WTC11 (cell line): ENCODE data around the gene CYP4A22. TPM values are rescaled to one million over a fixed set of nuclear protein-coding genes. Genes with fewer than 3 reads are reported as not detected.
A peak's percentile ranks its signal among the peaks of the same experiment; 100 is the strongest.
"Not testable (repeated sequence)": the region's sequence is repeated elsewhere in the genome, so short reads cannot be mapped to it uniquely, and the experiment has no call there.

Source experiments
- ATAC-seq: fragments of 200-7000 bp; cut with Tn5 transposase; 2 replicates; pipeline ENCODE4 v1.10.0; 2021; ENCODE audit warnings: mild to moderate bottlenecking, moderate library complexity
- CTCF ChIA-PET: fragments of 300-600 bp; sonication (Branson Sonifier 250); formaldehyde crosslinking; loops from one replicate; lab custom pipeline; 2021; ENCODE audit warnings: antibody characterized with exemption; lab: Charles Lee
- POLR2A ChIA-PET: fragments of 350-600 bp; sonication (Branson Sonifier 250); formaldehyde crosslinking; loops from one replicate; lab custom pipeline; 2021; ENCODE audit warnings: antibody characterized with exemption; lab: Charles Lee
- DNase-seq: peaks from one replicate; pipeline ENCODE4 v3.0.0; 2021; ENCODE audit warnings: low spot score
- H3K27ac Mint-ChIP-seq: 2 replicates; pipeline ENCODE4 v1.8.0; 2021; ENCODE audit warnings: mixed read lengths
- H3K27me3 Mint-ChIP-seq: 2 replicates; pipeline ENCODE4 v1.8.0; 2021; ENCODE audit warnings: low read depth, mild to moderate bottlenecking, moderate library complexity, mixed read lengths
- H3K36me3 Mint-ChIP-seq: 2 replicates; pipeline ENCODE4 v1.8.0; 2021; ENCODE audit warnings: mixed read lengths
- H3K4me1 Mint-ChIP-seq: 2 replicates; pipeline ENCODE4 v1.8.0; 2022; ENCODE audit warnings: mixed read lengths
- H3K4me3 Mint-ChIP-seq: 2 replicates; pipeline ENCODE4 v1.8.0; 2021; ENCODE audit warnings: mild to moderate bottlenecking, moderate library complexity, mixed read lengths
- H3K9me3 Mint-ChIP-seq: 2 replicates; pipeline ENCODE4 v1.8.0; 2021; ENCODE audit warnings: mixed read lengths
- CTCF ChIP-seq: fragments of 200-600 bp; IDR thresholded peaks from 2 replicates; pipeline ENCODE4 v1.8.0; 2022; ENCODE audit warnings: antibody characterized with exemption
- ETV6 ChIP-seq: sonication (generic); formaldehyde crosslinking; IDR thresholded peaks from 2 replicates; pipeline ENCODE4 v1.8.1; 2022; ENCODE audit warnings: mild to moderate bottlenecking, missing genetic modification reagents
- FOXK1 ChIP-seq: sonication (generic); formaldehyde crosslinking; IDR thresholded peaks from 2 replicates; pipeline ENCODE4 v1.8.0; 2022; ENCODE audit warnings: mild to moderate bottlenecking, moderate library complexity, missing genetic modification reagents
- FOXP4 ChIP-seq: sonication (generic); formaldehyde crosslinking; IDR thresholded peaks from 2 replicates; pipeline ENCODE4 v1.8.0; 2022; ENCODE audit warnings: mild to moderate bottlenecking, missing genetic modification reagents
- GTF2I ChIP-seq: fragments of 250-450 bp; sonication (Bioruptor Pico); conservative IDR thresholded peaks from 2 replicates; pipeline ENCODE4 v1.4.0; 2021; ENCODE audit warnings: mild to moderate bottlenecking
- HMGXB4 ChIP-seq: sonication (generic); formaldehyde crosslinking; IDR thresholded peaks from 2 replicates; pipeline ENCODE4 v1.8.1; 2023; ENCODE audit warnings: mild to moderate bottlenecking, moderate library complexity, missing genetic modification reagents
- NR1H2 ChIP-seq: sonication (generic); formaldehyde crosslinking; IDR thresholded peaks from 2 replicates; pipeline ENCODE4 v1.9.0; 2021; ENCODE audit warnings: mild to moderate bottlenecking, moderate library complexity, missing genetic modification reagents
- SP1 ChIP-seq: sonication (generic); formaldehyde crosslinking; conservative IDR thresholded peaks from 2 replicates; pipeline ENCODE4 v1.8.1; 2022; ENCODE audit warnings: missing genetic modification reagents
- TEAD1 ChIP-seq: sonication (generic); formaldehyde crosslinking; IDR thresholded peaks from 2 replicates; pipeline ENCODE4 v1.8.0; 2022; ENCODE audit warnings: mild to moderate bottlenecking, missing genetic modification reagents
- USF2 ChIP-seq: sonication (generic); formaldehyde crosslinking; IDR thresholded peaks from 2 replicates; pipeline ENCODE4 v1.8.1; 2023; ENCODE audit warnings: mild to moderate bottlenecking, missing genetic modification reagents, moderate library complexity
- ZBTB21 ChIP-seq: sonication (generic); formaldehyde crosslinking; IDR thresholded peaks from 2 replicates; pipeline ENCODE4 v1.8.1; 2023; ENCODE audit warnings: mild to moderate bottlenecking, missing genetic modification reagents, borderline replicate concordance
- total RNA-seq: library from RNA; stranded (reverse); gene quantifications from 3 replicates; pipeline ENCODE4 v1.2.3, GENCODE V29; 2021
- TF ChIP-seq, protein P1 (sequence below): sonication (generic); formaldehyde crosslinking; IDR thresholded peaks from 2 replicates; pipeline ENCODE4 v1.8.1; 2022; ENCODE audit warnings: mild to moderate bottlenecking, missing genetic modification reagents, moderate library complexity, borderline replicate concordance
- TF ChIP-seq, protein P2 (sequence below): sonication (generic); formaldehyde crosslinking; IDR thresholded peaks from 2 replicates; pipeline ENCODE4 v1.8.1; 2022; ENCODE audit warnings: low read depth, missing genetic modification reagents, borderline replicate concordance
- TF ChIP-seq, protein P3 (sequence below): sonication (generic); formaldehyde crosslinking; IDR thresholded peaks from 2 replicates; pipeline ENCODE4 v1.8.0; 2023; ENCODE audit warnings: mild to moderate bottlenecking, missing genetic modification reagents
- TF ChIP-seq, protein P4 (sequence below): fragments of 250-450 bp; sonication (Bioruptor Pico); IDR thresholded peaks from 2 replicates; pipeline ENCODE4 v1.8.0; 2021; ENCODE audit warnings: mild to moderate bottlenecking

Gene CYP4A22
- total RNA-seq, 1 experiment from 2014 or later = not detected

- ChIA-PET CTCF (interaction anchor here (1.1 to 7.3 kb wide), 19 partner anchors 8 to 785 kb away, joined by 3 to 152 read pairs (median 11); partner anchors contain the start of genes STIL and TAL1), POLR2A (interaction anchor here (0.6 to 1.7 kb wide), 2 partner anchors 13 to 159 kb away, joined by 4 to 6 read pairs; no protein-coding TSS in a partner anchor)
- TF ChIP-seq NR1H2 (CRISPR knock-in tag) = no peak
- no peak for TF ChIP-seq USF2
- TF ChIP-seq GTF2I (CRISPR knock-in tag) = no peak
- H3K27ac Mint-ChIP-seq = no peak overlapping the region
- H3K4me3 Mint-ChIP-seq = no peak overlapping the region
- no peaks in the 10 kb centered on the region for H3K9me3 Mint-ChIP-seq
- H3K4me1 Mint-ChIP-seq = peaks cover 37% of the 10 kb centered on the region
- no peaks in the 10 kb centered on the region for H3K36me3 Mint-ChIP-seq
- DNase-seq (no peak), ATAC-seq (no peak)
- H3K27me3 Mint-ChIP-seq = peaks cover 40% of the 10 kb centered on the region
Measured at GRCh38 chr1:47191940-47192457, 54.8 kb downstream of the CYP4A22 start.

DNA sequence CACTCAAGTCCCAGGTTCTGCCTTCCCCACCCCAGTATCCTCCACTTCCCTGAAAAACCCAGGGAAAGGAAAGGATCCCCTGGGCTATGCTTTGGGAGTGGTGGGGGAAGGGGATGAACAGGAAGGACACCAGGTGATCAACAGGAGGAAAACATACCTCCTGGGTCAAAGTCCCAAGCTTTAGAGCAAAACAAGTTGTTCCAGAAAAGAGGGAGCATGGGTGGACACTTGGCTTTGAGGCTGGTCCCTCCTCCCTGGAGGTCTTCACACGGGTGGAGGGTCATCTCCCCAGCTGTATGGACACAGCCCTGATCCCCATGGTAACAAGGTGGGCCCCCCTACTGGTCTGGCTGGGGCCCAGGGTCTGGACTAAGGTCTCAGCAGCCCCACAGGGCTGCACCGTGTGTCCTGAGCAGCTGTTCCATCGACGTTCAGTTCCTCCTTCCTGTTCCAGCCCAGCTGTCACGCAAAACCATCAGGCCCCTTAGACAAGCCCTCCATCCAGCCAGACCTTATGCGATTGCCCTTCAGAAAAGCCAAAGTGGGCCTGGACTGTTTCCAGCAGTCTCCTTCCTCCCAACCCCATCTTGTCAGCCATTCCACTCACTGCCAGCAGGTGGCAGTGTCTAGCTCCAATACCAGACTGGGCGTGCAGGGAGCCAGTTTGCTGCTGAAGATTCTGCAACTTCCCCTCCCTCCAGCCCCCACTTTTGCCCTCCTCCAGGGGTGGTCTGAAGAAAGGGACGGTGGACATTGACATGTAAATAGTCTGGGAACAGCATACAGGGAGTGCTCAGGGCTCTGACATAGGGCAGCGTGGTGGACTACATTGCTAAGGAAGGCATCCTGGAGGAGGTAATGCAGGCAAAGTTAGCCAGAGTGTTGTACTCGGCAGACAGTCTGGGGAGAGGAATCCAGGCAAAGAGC is 55.5 kb downstream of the CYP4A22 start:
- TF ChIP-seq FOXP4 (CRISPR knock-in tag) (peak; percentile 20; the same call in 1 of the 2 replicates), ETV6 (CRISPR knock-in tag) (peak; percentile 88; the same call in 1 of the 2 replicates), TEAD1 (peak; percentile 45; the same call in 1 of the 2 replicates), ZBTB21 (no peak), HMGXB4 (CRISPR knock-in tag) (peak; percentile 37; the same call in 1 of the 2 replicates), SP1 (CRISPR knock-in tag) (peak; percentile 58), CTCF (peak; percentile 91), FOXK1 (CRISPR knock-in tag) (peak; percentile 40; the same call in 1 of the 2 replicates)
- TF ChIP-seq, protein P1, sequence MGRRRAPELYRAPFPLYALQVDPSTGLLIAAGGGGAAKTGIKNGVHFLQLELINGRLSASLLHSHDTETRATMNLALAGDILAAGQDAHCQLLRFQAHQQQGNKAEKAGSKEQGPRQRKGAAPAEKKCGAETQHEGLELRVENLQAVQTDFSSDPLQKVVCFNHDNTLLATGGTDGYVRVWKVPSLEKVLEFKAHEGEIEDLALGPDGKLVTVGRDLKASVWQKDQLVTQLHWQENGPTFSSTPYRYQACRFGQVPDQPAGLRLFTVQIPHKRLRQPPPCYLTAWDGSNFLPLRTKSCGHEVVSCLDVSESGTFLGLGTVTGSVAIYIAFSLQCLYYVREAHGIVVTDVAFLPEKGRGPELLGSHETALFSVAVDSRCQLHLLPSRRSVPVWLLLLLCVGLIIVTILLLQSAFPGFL (CRISPR knock-in tag) = no peak
- TF ChIP-seq, protein P2, sequence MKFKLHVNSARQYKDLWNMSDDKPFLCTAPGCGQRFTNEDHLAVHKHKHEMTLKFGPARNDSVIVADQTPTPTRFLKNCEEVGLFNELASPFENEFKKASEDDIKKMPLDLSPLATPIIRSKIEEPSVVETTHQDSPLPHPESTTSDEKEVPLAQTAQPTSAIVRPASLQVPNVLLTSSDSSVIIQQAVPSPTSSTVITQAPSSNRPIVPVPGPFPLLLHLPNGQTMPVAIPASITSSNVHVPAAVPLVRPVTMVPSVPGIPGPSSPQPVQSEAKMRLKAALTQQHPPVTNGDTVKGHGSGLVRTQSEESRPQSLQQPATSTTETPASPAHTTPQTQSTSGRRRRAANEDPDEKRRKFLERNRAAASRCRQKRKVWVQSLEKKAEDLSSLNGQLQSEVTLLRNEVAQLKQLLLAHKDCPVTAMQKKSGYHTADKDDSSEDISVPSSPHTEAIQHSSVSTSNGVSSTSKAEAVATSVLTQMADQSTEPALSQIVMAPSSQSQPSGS = no peak
- TF ChIP-seq, protein P3, sequence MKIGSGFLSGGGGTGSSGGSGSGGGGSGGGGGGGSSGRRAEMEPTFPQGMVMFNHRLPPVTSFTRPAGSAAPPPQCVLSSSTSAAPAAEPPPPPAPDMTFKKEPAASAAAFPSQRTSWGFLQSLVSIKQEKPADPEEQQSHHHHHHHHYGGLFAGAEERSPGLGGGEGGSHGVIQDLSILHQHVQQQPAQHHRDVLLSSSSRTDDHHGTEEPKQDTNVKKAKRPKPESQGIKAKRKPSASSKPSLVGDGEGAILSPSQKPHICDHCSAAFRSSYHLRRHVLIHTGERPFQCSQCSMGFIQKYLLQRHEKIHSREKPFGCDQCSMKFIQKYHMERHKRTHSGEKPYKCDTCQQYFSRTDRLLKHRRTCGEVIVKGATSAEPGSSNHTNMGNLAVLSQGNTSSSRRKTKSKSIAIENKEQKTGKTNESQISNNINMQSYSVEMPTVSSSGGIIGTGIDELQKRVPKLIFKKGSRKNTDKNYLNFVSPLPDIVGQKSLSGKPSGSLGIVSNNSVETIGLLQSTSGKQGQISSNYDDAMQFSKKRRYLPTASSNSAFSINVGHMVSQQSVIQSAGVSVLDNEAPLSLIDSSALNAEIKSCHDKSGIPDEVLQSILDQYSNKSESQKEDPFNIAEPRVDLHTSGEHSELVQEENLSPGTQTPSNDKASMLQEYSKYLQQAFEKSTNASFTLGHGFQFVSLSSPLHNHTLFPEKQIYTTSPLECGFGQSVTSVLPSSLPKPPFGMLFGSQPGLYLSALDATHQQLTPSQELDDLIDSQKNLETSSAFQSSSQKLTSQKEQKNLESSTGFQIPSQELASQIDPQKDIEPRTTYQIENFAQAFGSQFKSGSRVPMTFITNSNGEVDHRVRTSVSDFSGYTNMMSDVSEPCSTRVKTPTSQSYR (CRISPR knock-in tag) = no peak
- TF ChIP-seq, protein P4, sequence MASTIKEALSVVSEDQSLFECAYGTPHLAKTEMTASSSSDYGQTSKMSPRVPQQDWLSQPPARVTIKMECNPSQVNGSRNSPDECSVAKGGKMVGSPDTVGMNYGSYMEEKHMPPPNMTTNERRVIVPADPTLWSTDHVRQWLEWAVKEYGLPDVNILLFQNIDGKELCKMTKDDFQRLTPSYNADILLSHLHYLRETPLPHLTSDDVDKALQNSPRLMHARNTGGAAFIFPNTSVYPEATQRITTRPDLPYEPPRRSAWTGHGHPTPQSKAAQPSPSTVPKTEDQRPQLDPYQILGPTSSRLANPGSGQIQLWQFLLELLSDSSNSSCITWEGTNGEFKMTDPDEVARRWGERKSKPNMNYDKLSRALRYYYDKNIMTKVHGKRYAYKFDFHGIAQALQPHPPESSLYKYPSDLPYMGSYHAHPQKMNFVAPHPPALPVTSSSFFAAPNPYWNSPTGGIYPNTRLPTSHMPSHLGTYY = no peak
- H3K27ac Mint-ChIP-seq = no peak overlapping the region
- ATAC-seq = peak; percentile 86
- ChIA-PET CTCF (interaction anchor here (0.6 to 7.3 kb wide), 38 partner anchors 9 to 786 kb away, joined by 3 to 152 read pairs (median 6); partner anchors contain the start of genes CMPK1, FOXD2, STIL and TAL1), POLR2A (interaction anchor here (0.6 to 1.7 kb wide), 3 partner anchors 14 to 372 kb away, joined by 3 to 6 read pairs (median 4); no protein-coding TSS in a partner anchor)
- peak overlapping the region; percentile 25; the same call in 1 of the 2 replicates for H3K4me3 Mint-ChIP-seq
- H3K9me3 Mint-ChIP-seq = no peaks in the 10 kb centered on the region
- H3K4me1 Mint-ChIP-seq = peaks cover 37% of the 10 kb centered on the region
- no peaks in the 10 kb centered on the region for H3K36me3 Mint-ChIP-seq
- H3K27me3 Mint-ChIP-seq = peaks cover 37% of the 10 kb centered on the region
- peak; percentile 94 for DNase-seq

GRCh38 chr1:47193496-47193895 is 56.3 kb downstream of the CYP4A22 start:
- ChIA-PET POLR2A (interaction anchor here (0.7 to 1.7 kb wide), 2 partner anchors 15 to 371 kb away, joined by 3 to 6 read pairs; no protein-coding TSS in a partner anchor), CTCF (interaction anchor here (0.6 to 7.3 kb wide), 36 partner anchors 8 to 706 kb away, joined by 3 to 152 read pairs (median 6); partner anchors contain the start of genes CMPK1, FOXD2, STIL and TAL1)
- not testable (repeated sequence) for H3K36me3 Mint-ChIP-seq, ATAC-seq, H3K4me3 Mint-ChIP-seq, H3K9me3 Mint-ChIP-seq, DNase-seq, H3K27ac Mint-ChIP-seq
- H3K4me1 Mint-ChIP-seq = peaks cover 37% of the 10 kb centered on the region
- H3K27me3 Mint-ChIP-seq = peaks cover 44% of the 10 kb centered on the region
